ENCODE results near the gene REEP6.

Gene REEP6

GRCh38 chr19:1470305-1471009, 20.5 kb upstream of the REEP6 start:
- H3K4me3 ChIP-seq (ENCODE audit: low read depth, low read length), result peak overlapping the region; percentile 10
- TF ChIP-seq CTCF (IDR thresholded peaks at IDR 0.05; ENCODE audit: borderline replicate concordance, insufficient read depth, low read depth, low read length), result no peak

- peak overlapping the region; percentile 10 for H3K4me3 ChIP-seq (ENCODE audit: low read depth, low read length)
- TF ChIP-seq CTCF (IDR thresholded peaks at IDR 0.05; ENCODE audit: borderline replicate concordance, insufficient read depth, low read depth, low read length), result no peak
These were observed 19.9 kb upstream of the REEP6 start for GRCh38 chr19:1471010-1471514.

GRCh38 chr19:1471515-1472160, 19.3 kb upstream of the REEP6 start:
- no peak for TF ChIP-seq CTCF (IDR thresholded peaks at IDR 0.05; ENCODE audit: borderline replicate concordance, insufficient read depth, low read depth, low read length)
- no peak overlapping the region for H3K4me3 ChIP-seq (ENCODE audit: low read depth, low read length)

GRCh38 chr19:1472231-1473084, 18.5 kb upstream of the REEP6 start:
- H3K4me3 ChIP-seq (ENCODE audit: low read depth, low read length), result no peak overlapping the region
- no peak for TF ChIP-seq CTCF (IDR thresholded peaks at IDR 0.05; ENCODE audit: borderline replicate concordance, insufficient read depth, low read depth, low read length)

GRCh38 chr19:1473085-1473851, 17.7 kb upstream of the REEP6 start:
- H3K4me3 ChIP-seq (ENCODE audit: low read depth, low read length), result no peak overlapping the region
- no peak for TF ChIP-seq CTCF (IDR thresholded peaks at IDR 0.05; ENCODE audit: borderline replicate concordance, insufficient read depth, low read depth, low read length)

- no peak for TF ChIP-seq CTCF (IDR thresholded peaks at IDR 0.05; ENCODE audit: borderline replicate concordance, insufficient read depth, low read depth, low read length)
- no peak overlapping the region for H3K4me3 ChIP-seq (ENCODE audit: low read depth, low read length)
These were observed 16.8 kb upstream of the REEP6 start for GRCh38 chr19:1474011-1474764.
